Esophagus muscularis mucosa (tissue), 4 donors: ENCODE data around the gene STK39. TPM values are rescaled to one million over a fixed set of nuclear protein-coding genes. Genes with fewer than 3 reads are reported as not detected.

Experiments used
- DNase-seq: peaks from one replicate; pipeline ENCODE4 v3.0.0-alpha.2; 2017; ENCODE audit errors: extremely low spot score
- H3K27ac ChIP-seq, 4 donors: fragments of 200-600 bp; sonication (generic); replicated peaks in 1 of 4; 1 replicate in 3 of 4; 2 replicates in 1 of 4; pipeline ENCODE4 v1.5.1; 2016 to 2019; ENCODE audit warnings: mild to moderate bottlenecking in 1 of 4
- H3K27me3 ChIP-seq, 4 donors: fragments of 200-600 bp; sonication (generic); one replicate each; pipeline versions ENCODE4 v1.5.1 to v1.6.0; 2016 to 2019
- H3K36me3 ChIP-seq, 4 donors: fragments of 200-600 bp; sonication (generic); one replicate each; pipeline ENCODE4 v1.5.1; 2016 to 2019
- H3K4me1 ChIP-seq, 4 donors: fragments of 200-600 bp; sonication (generic); one replicate each; pipeline ENCODE4 v1.5.1; 2016 to 2019
- H3K4me3 ChIP-seq, 4 donors: fragments of 200-600 bp; sonication (generic); 1 replicate in 2 of 4; 2 replicates in 2 of 4; pipeline ENCODE4 v1.5.1; 2016 to 2019; ENCODE audit warnings: mild to moderate bottlenecking in 4 of 4, moderate library complexity in 1 of 4
- H3K9me3 ChIP-seq, 4 donors: fragments of 200-600 bp; sonication (generic); 1 replicate in 3 of 4; 2 replicates in 1 of 4; pipeline ENCODE4 v1.5.1; 2016 to 2019
- EP300 ChIP-seq: sonication (generic); formaldehyde crosslinking; IDR thresholded peaks from one replicate; pipeline ENCODE4 v1.6.1; 2017; ENCODE audit warnings: antibody characterized with exemption
- POLR2A ChIP-seq: fragments of 450-650 bp; IDR thresholded peaks from one replicate; pipeline ENCODE4 v1.6.1; 2017; ENCODE audit warnings: antibody characterized with exemption, moderate library complexity, mild to moderate bottlenecking, low read depth
- POLR2AphosphoS5 ChIP-seq, 2 donors: sonication (generic); formaldehyde crosslinking; IDR thresholded peaks; one replicate each; pipeline ENCODE4 v1.6.1; 2017; ENCODE audit warnings: antibody characterized with exemption in 2 of 2
- whole genome bisulfite sequencing: methylation state at CpG from one replicate; pipeline ENCODE4 v1.1.5; 2018; 5-methylcytosine and 5-hydroxymethylcytosine counted together
- intact Hi-C: fragments of 100-400 bp; cut with DNase I; formaldehyde crosslinking; loops from one replicate; pipeline ENCODE4 v1.15.1; 2023
- total RNA-seq, 4 donors: library from RNA; depleted of rRNA; stranded (reverse); fragments of >200 nt; gene quantifications; one replicate each; pipeline versions ENCODE4 v1.1.0 to v1.2.1, GENCODE V29; 2016
- TF ChIP-seq, protein P1 (sequence below), 3 experiments: fragments of 200-600 bp in 2 of 3; fragments of 450-650 bp in 1 of 3; sonication (generic) in 2 of 3; IDR thresholded peaks; one replicate each; pipeline ENCODE4 v1.5.1; 2017 to 2019; ENCODE audit warnings: antibody characterized with exemption in 3 of 3, mild to moderate bottlenecking in 2 of 3, moderate library complexity in 1 of 3

Gene STK39
- total RNA-seq, 4 donors from 2014 or later, result 32.5 to 49.1 (median 41.5) TPM

GRCh38 chr2:168052773-168053172 lies 194.6 kb downstream of the STK39 start:
- intact Hi-C loops, result no loop called here
- 80% methylated on average over 4 of the region's 4 CpGs for WGBS
- Histone ChIP-seq H3K36me3 (no peaks in the 10 kb centered on the region), H3K9me3 (no peaks in the 10 kb centered on the region), H3K27ac (no peak overlapping the region), H3K4me1 (peaks cover 0 to 31% (median 2%) of the 10 kb centered on the region in 4 donors), H3K4me3 (no peak overlapping the region), H3K27me3 (no peaks in the 10 kb centered on the region)
- no peak for TF ChIP-seq POLR2A
- no peak for TF ChIP-seq POLR2AphosphoS5 (IDR thresholded peaks at IDR 0.05)
- TF ChIP-seq, protein P1, sequence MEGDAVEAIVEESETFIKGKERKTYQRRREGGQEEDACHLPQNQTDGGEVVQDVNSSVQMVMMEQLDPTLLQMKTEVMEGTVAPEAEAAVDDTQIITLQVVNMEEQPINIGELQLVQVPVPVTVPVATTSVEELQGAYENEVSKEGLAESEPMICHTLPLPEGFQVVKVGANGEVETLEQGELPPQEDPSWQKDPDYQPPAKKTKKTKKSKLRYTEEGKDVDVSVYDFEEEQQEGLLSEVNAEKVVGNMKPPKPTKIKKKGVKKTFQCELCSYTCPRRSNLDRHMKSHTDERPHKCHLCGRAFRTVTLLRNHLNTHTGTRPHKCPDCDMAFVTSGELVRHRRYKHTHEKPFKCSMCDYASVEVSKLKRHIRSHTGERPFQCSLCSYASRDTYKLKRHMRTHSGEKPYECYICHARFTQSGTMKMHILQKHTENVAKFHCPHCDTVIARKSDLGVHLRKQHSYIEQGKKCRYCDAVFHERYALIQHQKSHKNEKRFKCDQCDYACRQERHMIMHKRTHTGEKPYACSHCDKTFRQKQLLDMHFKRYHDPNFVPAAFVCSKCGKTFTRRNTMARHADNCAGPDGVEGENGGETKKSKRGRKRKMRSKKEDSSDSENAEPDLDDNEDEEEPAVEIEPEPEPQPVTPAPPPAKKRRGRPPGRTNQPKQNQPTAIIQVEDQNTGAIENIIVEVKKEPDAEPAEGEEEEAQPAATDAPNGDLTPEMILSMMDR (IDR thresholded peaks at IDR 0.05), result no peak
- no peak for TF ChIP-seq EP300
- DNase-seq, result no peak

DNA sequence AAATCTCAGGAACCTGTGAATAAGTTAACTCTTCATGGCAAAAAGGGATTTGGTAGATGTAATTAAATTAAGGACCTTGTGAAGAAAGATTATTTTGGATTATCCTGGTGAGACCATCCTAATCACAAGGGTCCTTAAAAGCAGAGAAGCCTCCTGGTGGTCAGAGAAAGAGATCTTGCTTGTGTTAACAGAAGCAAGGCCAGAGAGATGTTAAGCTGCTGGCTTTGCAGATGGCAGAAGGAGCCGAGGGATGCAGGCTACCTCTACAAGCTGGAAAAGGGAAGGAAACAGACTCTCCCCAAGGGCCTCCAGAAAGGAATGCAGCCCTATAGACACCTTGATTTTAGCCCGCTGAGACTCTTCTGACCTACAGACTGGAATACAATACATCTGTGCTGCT lies 197.0 kb downstream of the STK39 start:
- no peaks in the 10 kb centered on the region for H3K27me3 ChIP-seq
- H3K36me3 ChIP-seq, result no peaks in the 10 kb centered on the region
- no peak for DNase-seq
- no peak overlapping the region for H3K4me3 ChIP-seq
- WGBS, result 82% methylated on average over 2 of the region's 2 CpGs
- H3K4me1 ChIP-seq, result peaks cover 0 to 36% (median 5%) of the 10 kb centered on the region in 4 donors
- intact Hi-C loops, result no loop called here
- no peaks in the 10 kb centered on the region for H3K9me3 ChIP-seq
- TF ChIP-seq, protein P1 (IDR thresholded peaks at IDR 0.05), result no peak
- H3K27ac ChIP-seq, result no peak overlapping the region

- Histone ChIP-seq H3K4me3 (no peak overlapping the region), H3K27ac (no peak overlapping the region), H3K27me3 (no peaks in the 10 kb centered on the region), H3K9me3 (no peaks in the 10 kb centered on the region), H3K4me1 (peaks cover 0 to 40% (median 5%) of the 10 kb centered on the region in 4 donors), H3K36me3 (no peaks in the 10 kb centered on the region)
- TF ChIP-seq EP300 (no peak), POLR2A (no peak), POLR2AphosphoS5 (IDR thresholded peaks at IDR 0.05) (no peak)
- TF ChIP-seq, protein P1 (IDR thresholded peaks at IDR 0.05), result no peak
- 92% methylated on average over 2 of the region's 2 CpGs for WGBS
- DNase-seq, result no peak
- intact Hi-C loops, result no loop called here
Observed at GRCh38 chr2:168049609-168050008, 197.8 kb downstream of the STK39 start.

GRCh38 chr2:168047091-168047690 lies 200.2 kb downstream of the STK39 start:
- Histone ChIP-seq H3K4me1 (peaks cover 0 to 30% (median 2%) of the 10 kb centered on the region in 4 donors), H3K9me3 (no peaks in the 10 kb centered on the region), H3K4me3 (no peak overlapping the region), H3K27ac (no peak overlapping the region), H3K36me3 (no peaks in the 10 kb centered on the region), H3K27me3 (no peaks in the 10 kb centered on the region)
- intact Hi-C loops, result no loop called here
- 74% methylated on average over 3 of the region's 3 CpGs for WGBS
- DNase-seq, result no peak
- no peak for TF ChIP-seq EP300
- no peak for TF ChIP-seq POLR2AphosphoS5 (IDR thresholded peaks at IDR 0.05)
- no peak for TF ChIP-seq POLR2A
- TF ChIP-seq, protein P1 (IDR thresholded peaks at IDR 0.05), result no peak

DNA sequence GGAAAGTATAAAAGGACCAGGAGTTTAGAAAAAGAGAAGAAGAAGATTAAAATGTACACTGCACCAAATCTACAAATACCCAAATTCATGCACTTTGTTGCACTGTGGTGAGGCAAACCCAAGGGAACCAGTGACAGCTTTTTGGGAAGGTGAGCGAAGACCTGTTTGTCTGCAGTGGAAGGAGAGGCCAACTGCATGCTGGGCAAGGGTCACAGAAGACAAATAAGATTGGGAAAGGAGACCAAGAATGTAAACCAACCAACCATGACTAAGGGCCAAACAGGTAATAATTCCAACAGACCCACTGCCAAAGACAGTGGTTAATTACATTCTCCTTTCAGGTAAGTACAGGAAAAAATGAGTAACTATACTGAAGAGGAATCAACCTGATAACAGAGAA lies 202.8 kb downstream of the STK39 start:
- no peaks in the 10 kb centered on the region for H3K27me3 ChIP-seq
- peaks cover 0 to 9% (median 2%) of the 10 kb centered on the region in 4 donors for H3K4me1 ChIP-seq
- no peaks in the 10 kb centered on the region for H3K9me3 ChIP-seq
- H3K36me3 ChIP-seq, result no peaks in the 10 kb centered on the region
- TF ChIP-seq, protein P1 (IDR thresholded peaks at IDR 0.05), result no peak
- TF ChIP-seq POLR2A (no peak), POLR2AphosphoS5 (IDR thresholded peaks at IDR 0.05) (no peak), EP300 (no peak)
- no peak overlapping the region for H3K27ac ChIP-seq
- DNase-seq, result no peak
- no peak overlapping the region for H3K4me3 ChIP-seq
- intact Hi-C loops, result no loop called here
- WGBS, result 92% methylated on average over 1 of the region's 1 CpG
